ENCODE data around the gene ANXA11.
"Not testable (repeated sequence)": the region's sequence is repeated elsewhere in the genome, so short reads cannot be mapped to it uniquely, and the experiment has no call there.

Gene ANXA11

DNA sequence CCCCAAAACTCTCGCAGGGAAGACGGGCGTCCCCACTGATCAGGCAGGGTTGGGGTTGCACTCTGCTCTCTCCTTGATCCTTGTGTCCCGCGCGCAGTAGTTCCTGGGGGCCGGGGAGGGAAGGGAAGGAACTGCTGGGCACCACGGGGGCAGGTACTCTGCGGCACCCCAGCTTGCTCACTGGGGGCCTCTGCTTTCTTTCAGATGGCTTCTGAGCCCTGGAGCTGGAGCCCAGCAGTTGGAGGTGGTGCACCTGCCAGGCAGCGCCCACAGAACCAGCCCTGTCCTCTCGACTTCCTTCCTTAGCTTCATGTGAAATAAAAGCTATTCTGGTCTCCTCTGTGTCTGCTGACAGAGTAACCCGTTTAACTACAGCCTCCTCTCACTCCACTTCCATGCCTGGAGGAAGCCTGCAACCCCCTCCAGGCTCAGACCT lies 60.6 kb downstream of the ANXA11 start:
- DNase-seq (ENCODE audit: low spot score), result no peak

DNA sequence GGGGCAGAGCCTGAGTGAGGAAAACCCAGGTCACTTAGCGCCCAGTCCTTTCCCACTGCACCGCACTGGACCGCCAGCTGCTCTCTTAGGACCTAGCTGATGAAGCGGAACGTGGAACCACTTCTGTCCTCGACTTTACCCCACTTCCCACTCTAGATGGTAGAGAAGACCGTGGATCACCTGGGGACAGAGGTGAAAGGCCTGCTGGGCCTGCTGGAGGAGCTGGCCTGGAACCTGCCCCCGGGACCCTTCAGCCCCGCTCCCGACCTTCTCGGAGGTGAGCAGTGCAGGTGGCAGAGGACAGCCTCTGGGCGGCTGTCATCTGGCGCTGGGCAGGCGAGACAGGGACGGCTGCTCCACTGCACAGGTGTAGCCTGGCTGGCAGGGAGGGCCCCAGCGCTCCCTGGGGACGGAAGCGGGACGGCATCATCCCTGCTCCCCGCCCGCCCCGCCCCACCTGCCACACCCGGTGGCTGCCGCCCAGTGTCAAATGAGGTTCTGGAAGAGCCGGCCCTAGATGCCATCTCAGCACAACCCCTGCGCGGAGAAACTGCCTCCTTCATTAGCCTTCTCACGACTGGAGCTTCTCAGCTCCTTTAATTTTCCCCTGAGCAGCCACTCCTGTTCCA lies 61.2 kb downstream of the ANXA11 start:
- DNase-seq (ENCODE audit: low spot score), result peak; percentile 14

DNA sequence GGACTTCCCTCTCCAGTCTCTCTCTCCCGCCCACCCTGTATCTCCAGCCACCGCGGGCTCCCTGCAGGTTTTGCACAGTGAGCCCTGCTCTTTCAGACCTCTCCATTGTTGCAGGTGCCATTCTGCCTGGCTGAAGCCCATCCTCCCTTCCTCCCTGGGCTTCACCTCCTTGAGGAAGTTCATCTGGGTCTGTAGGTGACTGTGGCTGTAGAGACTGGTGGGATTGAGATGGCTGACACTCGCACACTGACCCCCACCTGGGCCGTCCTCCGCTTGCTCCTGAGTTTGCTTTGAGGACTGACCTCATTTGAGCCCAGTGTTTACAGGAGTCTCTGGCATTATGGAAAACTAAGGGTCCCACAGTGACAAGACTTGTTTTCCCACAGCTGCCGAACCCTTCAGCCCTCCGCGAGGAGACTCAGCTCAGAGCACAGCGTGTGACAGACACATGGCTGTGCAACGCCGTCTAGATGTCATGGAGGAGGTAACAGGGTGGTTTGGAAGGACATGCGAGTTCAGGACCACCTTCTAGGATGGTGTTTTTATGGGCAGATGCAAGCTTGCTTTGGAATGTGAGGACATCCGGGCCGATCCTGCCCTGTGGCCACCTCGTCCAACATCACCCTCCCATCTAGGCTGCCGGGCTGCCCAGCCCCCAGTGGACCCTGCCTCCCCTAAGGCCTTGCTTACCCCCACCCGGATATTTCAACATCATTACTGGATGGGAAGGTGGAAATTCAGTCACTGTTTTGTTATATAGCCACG lies 63.5 kb downstream of the ANXA11 start:
- DNase-seq (ENCODE audit: low spot score), result no peak

DNA sequence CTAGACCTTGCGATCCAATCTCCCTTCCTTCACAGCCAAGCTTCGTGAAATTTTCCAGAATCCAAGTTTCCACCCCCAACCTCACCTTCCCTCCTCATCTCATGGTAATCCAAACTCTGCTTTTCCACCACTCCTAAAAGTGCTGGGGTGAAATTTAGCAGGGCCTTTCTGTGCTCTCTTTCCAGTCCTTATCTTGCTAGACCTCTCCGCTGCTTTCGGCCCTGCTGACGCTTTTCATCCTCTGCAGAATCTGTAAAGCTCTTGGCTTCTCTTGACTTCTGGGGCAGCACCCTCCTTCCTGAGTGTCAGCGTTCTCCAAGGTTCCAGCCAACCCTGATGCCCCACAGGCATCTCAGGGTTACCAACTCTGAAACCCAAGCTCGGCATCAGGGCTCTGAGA lies 65.1 kb downstream of the ANXA11 start:
- DNase-seq (ENCODE audit: low spot score), result no peak

DNA sequence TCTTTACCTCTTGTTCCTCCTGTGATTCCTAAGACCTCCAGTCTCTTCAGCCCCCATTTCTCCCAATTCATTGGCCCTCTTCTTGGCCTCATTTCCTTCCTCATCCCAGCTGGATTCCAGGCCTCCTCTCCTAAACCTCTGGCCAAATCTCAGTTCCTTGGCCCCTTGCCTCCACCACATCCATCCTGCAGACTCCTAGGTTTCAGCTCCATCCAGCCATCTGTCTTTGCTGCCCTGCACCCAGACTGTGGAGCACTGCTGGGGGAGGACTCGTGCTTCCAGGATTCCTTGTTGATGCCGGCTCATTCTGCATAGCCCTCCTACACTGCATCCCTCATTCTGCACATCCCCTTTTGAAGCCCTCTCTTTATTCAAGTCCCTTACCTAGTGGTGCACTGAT lies 66.1 kb downstream of the ANXA11 start:
- DNase-seq (ENCODE audit: low spot score), result no peak

DNA sequence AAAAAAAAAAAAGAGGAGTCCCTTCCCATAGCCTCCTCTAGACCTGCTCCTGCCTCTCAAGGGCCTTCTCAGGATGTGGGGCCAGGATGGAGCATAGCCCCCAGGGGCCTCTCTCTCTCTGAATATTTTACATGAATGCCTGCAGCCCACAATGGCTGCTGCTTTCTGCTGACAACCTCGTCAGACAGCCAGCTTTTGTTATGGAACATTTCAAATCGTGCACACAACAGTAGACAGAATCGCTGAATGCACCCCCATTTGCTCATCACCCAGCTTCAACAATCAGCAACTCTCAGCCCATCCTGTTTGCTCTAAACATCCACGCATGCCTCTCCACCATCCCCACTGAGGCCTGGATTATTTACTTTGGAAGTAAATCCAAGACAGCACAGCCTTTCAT lies 67.4 kb downstream of the ANXA11 start:
- no peak for DNase-seq (ENCODE audit: low spot score)

DNA sequence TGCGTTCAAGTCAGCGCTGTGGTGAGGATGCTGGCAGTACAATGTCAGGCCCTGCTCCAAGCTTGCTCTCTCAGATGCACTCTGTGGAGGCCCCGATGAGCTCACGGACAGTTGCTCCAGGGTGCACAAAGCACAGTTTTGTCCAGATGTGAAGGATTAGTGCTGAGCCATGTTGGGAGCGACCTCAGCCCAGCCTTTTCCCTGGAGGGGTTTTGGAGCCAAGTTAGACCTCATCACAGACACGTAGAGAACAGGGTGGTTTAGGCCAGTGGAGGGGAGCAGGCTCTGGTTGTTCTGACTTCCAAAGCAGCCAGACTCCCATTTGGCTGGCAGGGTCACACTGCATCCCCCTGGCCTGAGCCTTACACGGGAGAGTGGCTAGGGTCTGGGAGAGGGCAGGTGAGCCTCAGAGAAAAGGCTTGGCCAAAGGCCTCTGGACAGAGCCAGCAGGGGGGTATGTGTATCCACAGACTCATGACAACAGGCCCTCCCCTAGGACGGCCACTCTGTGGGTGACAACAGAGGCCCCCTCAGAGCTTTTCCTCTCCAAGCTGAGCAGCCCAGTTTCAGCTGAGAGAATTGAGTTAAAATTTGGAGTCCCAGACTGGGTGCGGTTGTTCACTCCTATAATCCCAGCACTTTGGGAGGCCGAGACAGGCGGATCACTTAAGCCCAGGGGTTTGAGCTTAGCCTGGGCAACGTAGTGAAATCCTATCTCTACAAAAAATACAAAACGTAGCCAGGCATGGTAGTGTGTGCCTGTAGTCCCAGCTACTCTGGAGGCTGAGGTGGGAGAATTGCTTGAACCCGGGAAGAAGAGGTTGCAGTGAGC lies 68.1 kb downstream of the ANXA11 start:
- DNase-seq (ENCODE audit: low spot score), result no peak

DNA sequence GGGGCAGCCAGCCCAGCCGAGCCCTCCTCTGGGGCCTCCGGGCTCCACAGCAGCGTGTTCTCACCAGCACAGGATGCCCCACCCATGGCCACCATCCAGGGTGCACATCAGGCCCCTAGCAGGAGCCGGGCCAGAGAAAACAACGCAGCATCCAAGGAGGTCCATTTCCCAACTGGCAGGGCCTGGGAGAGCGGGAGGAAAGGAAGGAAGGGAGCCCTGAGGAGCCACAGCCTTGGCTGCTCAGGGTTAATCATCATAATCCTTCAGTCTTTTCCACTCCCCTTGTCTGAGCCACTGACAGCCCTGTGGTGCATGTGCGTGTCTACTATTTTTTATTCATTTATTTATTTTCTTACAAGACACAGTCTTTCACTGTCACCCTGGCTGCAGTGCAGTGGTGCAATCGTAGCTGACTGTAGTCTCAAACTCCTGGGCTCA lies 69.2 kb downstream of the ANXA11 start:
- DNase-seq (ENCODE audit: low spot score), result no peak

DNA sequence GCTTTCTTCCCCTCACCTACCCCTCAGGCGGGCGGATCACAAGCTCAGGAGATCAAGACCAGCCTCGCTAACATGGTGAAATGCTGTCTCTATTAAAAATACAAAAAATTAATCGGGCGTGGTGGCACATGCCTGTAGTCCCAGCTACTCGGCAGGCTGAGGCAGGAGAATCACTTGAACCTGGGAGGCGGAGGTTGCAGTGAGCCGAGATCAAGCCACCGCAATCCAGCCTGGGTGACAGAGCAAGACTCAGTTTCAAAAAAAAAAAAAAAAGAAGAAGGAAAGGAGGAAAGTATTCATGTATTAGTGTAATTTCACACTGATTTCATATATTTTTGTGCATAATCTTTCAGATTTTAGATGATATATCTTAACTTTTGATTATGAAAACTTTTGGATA lies 71.7 kb downstream of the ANXA11 start:
- not testable (repeated sequence) for DNase-seq (ENCODE audit: low spot score)

DNA sequence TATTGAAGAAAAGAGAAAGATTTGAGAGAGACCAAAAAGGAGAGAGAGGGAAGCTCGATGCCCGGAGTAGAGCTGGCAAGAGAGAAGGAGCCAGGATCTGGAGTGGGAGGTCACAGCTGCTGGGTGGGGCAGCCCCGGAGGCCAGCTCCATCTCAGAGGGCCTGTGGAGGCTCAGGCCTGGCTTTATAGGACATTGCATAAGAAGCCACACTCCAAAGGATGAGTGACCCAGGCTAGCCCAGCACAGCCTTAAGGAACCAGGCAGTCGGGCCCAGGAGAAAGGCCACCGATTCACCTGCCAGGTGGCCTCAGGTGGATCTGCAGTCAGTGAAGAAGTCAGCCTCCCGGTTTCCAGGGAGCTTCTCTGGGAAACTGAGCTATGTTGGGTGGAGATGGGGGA lies 72.1 kb downstream of the ANXA11 start:
- DNase-seq (ENCODE audit: low spot score), result no peak

DNA sequence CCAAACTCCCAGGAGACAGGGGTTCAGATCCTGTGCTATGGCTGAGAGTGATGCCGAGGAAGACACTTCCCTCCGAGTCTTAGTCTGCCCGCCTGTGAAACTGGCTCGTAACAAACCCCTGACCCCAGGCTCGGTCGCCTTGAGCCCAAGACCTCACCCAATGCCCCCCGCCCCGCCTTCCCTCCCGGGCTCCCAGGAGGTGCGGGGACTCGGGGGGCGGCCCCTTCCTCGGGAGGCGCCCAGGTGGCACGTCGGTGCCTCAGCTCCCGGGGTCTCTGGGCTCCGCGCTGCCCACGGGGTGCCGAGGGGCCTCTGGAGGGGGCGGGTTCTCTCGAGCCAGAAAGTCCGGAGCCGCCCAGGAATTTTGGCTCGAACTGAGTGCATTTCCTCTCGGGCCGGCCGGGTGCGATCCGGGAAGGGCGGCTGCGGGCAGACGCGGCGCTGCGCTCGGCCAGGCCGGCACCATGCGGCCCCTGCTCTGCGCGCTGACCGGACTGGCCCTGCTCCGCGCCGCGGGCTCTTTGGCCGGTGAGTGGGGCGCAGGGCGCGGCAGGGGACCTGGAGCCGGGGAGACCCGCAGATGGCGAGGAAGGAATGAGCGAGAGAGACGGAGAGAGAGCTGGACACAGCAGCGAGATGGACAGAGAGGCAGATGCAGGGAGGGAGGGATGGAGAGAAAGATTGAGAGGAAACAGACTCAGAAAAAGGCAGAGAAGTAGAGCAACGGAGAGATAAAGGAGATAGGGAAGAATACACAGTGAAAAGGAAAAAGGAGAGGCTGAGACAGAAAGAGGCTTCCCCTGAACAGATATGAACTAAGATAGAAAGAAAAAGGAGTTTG lies 72.8 kb downstream of the ANXA11 start, which contains the start of gene PLAC9:
TSS of gene PLAC9 (plus strand) at position 432 of the 841 bp plus-strand sequence. CDS start at position 465, 33 bp downstream.
- DNase-seq (ENCODE audit: low spot score), result no peak

DNA sequence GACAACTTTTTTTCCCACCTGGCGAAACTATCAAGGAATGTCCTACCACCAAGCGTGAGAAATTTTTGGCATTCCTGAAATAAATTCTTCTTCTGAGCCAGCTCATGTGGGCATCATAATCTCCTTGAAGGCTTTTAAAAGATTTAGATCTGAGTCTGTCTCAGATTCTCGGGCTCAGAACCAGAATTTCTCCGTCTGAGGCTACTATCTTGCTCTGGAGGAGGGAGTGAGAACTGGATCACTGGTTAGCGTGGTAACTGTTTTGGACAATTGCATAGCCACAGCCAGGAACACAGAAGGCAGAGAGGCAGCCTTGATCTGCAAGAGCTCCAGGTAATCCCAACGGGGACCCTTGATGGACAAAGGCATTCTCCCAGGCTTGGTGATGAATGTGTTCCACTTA lies 73.8 kb downstream of the ANXA11 start:
- no peak for DNase-seq (ENCODE audit: low spot score)

DNA sequence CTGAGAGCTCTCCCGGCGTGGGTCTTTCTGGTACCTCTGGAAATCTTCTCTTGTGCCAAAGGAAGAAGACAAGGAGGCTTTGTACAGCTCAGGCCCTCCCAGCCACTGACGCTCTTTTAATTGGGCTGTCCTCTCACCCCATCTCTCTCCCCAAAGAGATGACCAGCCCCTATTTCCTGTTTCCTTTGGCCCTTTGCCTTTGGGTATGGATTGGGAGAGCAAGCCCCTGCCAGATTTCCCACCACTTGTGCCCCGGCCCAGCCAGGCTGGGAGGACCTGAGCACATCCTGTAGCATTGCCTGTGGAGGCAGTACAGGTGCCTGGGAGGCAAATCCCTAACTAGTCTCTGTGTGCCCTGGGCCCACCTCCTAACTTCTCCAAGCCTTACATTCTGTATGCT lies 78.5 kb downstream of the ANXA11 start:
- no peak for DNase-seq (ENCODE audit: low spot score)

DNA sequence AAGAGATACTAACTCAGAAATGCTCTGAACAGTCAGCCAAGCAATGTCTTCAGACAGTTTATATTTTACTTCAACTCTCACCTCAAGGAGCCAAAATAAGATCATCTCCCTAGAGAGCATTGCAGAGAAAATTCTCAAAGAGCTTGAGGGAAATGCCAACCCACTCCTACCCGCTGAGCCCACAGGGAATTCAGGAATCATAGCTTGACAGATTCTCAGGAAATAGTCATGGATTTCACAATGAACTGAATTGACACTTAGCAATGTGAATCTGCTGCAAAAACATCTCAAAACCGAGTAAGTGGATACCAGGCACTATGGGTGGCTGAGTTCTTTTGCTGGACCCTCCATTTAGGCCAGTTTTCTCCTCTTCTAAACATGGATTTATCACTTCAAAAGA lies 82.6 kb downstream of the ANXA11 start:
- no peak for DNase-seq (ENCODE audit: low spot score)

DNA sequence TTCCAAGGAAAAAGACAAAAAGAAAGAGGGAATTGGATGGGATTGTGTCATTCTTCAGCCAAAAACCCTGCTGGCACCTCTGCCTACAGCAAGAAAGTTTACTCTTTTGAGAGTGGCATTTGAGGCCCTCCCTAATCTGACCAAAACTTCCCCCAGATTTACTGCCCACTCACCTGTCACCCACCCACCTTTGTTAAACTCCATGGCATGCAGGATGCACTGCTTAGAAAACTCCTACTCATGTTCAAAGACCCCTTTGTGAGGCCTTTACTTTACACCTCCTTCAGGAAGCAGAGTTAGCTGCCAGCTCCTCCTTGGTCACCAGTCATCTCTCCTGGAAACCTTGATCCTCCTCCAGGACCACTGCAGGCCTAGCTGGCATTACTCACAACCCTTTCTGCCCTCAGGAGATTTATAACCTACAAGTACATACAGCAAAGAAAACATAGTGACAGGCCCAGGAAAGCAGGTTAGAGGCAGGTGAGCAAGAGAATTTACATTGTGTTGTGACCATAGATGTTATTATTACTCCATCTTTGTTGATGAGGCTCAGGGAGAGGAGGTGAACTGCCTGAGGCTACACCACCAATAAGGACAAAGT lies 83.1 kb downstream of the ANXA11 start:
- no peak for DNase-seq (ENCODE audit: low spot score)

DNA sequence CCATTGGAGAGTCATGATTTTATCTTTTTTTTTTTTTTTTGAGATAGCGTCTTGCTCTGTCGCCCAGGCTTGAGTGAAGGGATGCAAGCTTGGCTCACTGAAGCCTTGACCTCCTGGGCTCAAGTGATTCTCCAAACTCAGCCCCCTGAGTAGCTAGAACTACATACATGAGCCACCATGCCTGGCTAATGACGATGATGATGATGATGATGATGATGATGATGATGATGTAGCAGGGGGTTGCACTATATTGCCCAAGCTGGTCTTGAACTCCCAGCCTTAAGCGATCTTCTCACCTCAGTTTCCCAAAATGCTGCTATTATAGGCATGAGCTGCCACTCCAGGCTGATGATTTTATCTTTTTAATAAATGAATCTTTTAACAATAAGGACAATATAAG lies 86.7 kb downstream of the ANXA11 start:
- no peak for DNase-seq (ENCODE audit: low spot score)

DNA sequence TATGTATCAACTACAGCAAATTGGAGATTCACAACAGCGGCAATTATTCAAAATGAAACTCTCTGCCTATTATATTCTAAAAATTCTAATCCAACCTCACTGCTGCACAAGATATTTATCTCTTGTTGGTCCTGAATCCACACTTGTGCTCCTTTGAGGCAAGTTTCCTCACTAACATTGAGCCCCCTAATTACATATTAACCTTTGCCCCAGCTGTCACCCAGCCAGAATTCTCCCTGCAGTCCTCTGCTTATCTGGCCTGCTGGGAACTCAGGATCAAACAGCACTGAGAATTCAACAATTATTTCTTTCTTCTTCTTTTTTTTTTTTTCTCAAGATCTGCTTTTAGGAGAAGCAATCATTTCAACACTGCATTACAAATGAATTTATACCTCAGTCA lies 94.4 kb downstream of the ANXA11 start:
- no peak for DNase-seq (ENCODE audit: low spot score)

DNA sequence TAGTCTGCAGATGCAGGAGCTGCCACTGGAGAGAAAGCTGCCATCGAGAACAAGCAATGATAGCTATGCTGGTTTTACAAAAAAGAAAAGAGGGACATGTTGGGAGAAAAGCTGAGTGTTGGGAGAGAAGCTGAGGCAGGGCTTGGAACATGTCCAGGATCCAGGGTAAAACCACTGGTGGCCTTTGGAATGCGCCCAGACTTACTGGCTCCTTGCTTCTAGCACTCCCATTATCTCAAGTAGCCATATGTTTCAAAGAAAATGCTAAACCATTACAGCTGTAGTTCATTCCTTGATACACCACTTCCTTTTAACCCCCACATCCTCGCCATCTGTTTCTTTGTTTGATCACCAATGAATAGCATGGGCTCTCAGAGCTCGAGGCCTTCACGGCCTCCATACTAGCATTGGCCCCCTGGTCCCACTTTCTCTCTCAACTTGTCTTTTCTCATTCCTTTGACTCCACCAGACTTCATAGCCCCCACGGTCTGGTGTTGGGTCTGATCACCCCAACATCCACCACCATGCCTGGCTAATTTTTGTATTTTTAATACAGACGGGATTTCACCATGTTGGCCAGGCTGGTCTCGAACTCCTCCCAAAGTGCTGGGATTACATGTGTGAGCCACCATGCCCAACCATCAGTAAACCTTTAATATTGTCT lies 96.6 kb downstream of the ANXA11 start:
- no peak for DNase-seq (ENCODE audit: low spot score)

DNA sequence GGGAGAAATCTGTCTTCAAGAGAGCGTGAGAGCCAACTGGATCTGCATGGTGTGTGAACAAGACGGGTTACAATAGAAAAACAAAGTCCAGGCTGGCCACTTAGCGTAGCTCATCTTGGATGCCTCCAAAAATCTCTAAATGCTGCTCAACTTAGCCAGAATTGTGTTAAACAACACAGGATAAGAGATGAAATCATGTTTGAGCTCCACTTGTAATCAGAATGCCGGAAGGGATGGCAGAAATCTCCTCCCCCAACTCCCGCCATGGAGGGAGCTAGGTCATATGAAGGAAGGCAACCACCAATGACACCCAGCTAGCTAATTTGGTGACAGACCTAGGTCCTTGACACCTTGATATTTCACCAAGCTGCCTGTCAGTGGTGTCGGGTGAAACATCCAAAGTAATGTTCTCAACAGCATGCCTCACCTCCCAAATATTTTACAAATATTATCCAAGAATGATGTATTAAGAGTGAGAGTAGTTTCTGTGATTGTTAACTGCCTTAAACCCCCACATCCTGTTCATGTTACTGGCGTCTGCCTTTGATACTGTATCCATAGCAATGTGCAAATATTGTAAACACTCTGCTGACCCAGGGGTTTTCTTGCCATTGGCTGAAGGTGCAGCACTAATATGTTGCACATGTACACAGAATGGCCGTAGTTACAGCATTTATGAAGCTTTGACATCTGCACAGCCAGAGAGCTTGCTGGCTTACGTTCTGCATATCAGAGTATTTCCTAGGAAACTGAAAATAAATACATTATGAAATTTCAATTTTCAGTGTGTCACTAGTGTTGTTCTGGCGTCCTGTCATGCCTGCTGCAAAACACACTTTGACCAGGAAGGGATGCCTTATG lies 101.0 kb downstream of the ANXA11 start:
- peak; percentile 43 for DNase-seq (ENCODE audit: low spot score)

All from activated CD4-positive, alpha-beta T cell treated with anti-CD3 and anti-CD28 coated beads, Interleukin-2, Interleukin-4, amounts not matched to agents 100 ng/mL and 50 ng/mL, durations not matched to agents 16 hours and 8 hours (primary cell).